NCI-H1694 (cell line): Measurements from ENCODE around the gene MORN1.

ENCODE experiments used
- DNase-seq: peaks from one replicate; lab custom pipeline; 2025; lab: John Stamatoyannopoulos, UW

The MORN1 gene

DNA sequence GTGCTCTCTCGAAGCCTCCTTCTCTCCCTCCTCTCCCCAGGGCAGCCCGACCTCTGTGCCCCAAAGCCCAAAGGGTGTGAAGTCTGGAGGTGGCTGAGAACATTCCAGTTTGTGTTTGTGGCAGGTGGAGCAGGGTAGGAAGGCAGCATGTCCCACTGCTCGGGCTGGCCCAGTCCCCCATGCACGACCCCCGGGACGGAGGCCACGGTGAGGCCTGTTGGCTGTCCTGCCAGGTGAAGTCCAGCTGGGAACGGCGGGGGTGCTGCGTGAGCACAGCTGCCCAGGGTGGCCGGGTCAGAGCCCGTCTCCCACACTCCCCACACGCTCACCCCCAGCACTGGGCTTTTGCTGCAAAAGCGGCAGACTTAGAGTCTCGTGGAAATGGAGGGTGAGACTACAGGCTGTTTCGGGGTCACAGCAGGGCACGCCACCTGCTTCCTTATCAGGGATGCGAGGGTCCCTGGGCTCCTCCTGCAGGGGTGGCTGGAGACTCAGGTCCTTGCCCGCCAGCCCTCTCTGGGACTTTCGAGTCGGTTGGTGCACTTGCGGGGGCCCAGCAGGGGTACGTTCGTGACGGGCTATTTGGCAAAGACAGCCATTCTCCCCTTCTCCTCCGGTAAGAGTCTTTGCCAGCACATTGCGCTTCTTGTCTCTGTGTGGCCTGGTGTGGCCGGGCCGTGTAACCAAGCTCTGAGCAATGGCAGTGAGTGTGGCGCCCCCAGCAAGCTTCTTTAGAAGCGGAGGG is 40.3 kb downstream of the MORN1 start:
- DNase-seq = no peak

DNA sequence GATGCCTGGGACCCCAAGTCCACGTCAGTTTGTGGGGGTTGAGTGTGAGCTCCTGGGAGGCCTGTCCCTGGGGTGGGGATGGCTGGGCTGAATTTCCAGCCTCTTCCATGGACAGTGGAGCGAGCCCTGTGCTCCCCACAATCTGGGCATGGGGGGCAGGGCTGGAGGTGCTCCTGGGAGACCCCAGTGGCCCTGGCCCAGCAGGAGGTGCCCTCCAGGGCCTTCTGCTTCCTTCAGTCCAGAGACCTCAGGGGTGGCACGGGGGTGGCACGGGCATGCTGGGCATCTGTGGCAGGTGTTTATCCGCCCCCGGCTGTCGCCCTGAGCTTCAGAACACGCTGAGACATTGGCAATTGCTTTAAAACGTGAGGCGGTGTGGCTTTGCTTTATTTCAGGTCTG is 40.9 kb downstream of the MORN1 start:
- DNase-seq = no peak

GRCh38 chr1:2349806-2350205 is 41.5 kb downstream of the MORN1 start:
- DNase-seq = no peak

- DNase-seq = no peak
These were observed 42.7 kb downstream of the MORN1 start for GRCh38 chr1:2348346-2349325.

DNA sequence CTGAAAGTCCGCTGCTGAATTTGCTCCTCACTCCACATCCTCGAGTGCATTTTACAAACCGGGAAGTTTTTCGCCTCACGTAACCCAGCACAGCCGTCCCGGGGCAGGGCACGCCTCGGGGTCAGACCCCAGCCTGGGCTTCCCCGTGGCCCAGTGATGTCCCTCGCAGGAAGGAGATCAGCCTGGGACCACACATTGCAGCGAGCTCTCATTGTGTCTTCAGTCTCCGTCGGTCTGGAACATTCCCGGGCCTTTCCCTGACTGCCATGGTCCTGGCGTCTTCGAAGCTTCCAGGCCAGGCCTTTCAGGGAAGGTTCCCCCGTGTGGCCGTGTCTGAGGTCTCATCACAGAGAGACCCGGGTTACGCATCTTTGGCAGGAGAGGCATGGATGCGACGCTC is 43.5 kb downstream of the MORN1 start:
- DNase-seq = no peak

GRCh38 chr1:2347409-2347785 is 44.0 kb downstream of the MORN1 start:
- DNase-seq = no peak

- no peak for DNase-seq
These were observed 44.5 kb downstream of the MORN1 start for GRCh38 chr1:2346691-2347408.

DNA sequence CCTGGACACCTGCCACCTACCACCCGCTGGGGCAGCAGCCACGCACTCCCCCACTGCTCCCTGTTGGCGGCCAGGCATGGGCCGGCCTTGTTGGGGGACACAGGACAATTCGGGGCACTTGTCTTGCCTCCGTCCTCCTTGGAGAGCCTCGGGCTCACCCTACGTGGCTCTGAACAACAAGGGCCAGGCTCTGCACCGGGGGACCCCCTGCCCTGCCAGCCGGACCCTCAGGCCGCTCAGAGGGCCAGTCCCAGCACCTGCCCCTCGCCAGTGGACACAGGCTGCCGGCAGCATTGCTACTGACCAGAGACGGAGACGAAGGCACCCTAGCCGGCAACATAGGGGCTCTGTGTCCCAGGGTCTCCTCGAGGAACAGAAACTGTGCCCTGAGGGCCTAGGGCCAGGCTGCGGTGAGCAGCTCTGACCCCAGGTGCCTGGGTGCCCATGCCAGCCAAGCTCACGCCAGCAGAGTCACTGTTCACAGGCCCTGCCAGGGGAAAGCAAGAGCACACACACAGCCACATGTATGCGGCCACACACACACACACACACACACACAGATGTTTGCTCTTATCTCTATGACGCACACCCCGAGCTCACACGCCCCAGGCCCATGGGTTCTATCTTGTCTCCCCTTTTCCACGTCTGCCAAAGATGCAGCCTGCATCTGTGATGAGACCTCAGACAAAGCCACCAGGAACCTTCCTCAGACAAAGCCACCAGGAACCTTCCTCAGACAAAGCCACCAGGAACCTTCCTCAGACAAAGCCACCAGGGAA is 45.9 kb downstream of the MORN1 start:
- no peak for DNase-seq

DNA sequence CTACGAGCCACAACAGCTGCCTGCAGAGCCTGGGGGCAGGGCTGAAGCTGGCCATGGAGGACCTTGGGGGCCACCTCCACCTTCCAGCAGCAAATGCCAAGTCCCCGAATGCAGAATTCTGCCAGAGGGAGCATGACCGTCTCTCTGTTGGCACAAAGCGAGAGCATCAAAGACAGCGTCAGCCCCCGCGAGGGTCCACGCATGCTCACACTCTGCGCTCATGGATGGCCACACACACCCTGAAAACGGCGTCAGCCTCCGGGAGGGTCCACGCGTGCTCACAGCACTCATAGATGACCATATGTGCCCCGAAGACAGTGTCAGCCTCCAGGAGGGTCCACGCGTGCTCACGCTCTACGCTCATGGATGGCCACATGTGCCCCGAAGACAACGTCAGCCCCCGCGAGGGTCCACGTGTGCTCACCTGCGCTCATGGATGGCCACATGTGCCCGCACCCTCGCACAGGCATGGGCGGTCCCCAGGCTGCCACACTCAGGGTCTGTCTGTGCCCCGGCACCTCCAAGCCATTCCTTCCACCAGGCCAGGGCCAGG is 46.5 kb downstream of the MORN1 start:
- DNase-seq = no peak

DNA sequence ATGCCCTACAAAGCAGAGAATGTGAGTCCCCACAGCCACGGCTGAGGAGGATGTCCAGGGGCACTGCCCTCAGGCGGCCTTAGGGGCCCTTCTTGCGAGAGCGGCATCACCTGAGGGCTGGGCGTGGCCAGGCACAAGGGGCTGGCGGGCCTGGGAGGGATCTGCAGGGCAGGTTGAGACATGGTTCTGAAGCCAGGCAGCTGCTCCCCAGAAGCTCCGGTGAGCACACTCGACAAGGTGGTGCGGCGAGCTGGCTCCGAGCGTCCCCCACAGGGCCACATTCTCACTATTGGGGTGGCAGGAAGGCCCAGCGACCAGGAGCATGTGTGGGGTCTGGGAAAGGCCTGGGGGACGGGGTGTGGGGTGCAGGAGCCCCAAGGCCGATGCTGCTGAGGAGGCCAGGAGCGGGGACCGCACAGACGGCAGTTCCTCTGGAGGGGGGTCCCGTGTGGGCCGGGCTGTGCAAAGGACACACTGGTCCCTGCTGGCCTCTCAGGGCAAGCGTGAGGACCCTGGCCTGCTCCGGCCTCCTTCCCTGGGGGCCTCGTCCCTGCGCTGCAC is 47.2 kb downstream of the MORN1 start:
- DNase-seq = no peak

- no peak for DNase-seq
These were observed 48.1 kb downstream of the MORN1 start for GRCh38 chr1:2343023-2343935.

DNA sequence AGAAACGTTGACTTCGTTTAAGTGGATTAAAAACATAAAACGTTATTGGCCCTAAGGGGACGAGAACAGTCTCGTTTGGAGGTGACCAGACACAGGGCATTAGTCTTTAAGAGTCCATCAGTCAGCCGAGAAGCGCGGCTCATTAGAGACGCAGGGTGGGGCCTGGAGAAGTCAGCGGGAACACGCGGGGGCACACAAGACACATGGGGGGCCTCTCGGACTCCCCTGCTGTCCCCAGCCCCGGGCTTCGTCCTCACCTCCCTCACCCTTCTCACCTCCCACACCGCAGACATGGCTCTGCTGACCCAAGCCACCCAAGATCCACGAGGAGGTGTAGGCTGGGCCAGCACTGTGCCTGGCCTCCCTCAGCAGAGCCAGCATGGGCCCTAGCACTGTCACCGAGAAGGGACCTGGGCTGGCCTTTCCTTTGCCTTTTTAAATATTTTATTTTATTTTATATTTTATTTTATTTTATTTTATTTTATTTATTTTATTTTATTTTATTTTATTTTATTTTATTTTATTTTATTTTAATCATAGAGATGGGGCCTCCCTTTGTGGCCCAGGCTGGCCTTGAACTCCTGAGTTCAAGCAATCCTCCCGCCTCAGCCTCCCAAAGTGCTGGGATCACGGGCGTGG is 48.9 kb downstream of the MORN1 start:
- DNase-seq = no peak

DNA sequence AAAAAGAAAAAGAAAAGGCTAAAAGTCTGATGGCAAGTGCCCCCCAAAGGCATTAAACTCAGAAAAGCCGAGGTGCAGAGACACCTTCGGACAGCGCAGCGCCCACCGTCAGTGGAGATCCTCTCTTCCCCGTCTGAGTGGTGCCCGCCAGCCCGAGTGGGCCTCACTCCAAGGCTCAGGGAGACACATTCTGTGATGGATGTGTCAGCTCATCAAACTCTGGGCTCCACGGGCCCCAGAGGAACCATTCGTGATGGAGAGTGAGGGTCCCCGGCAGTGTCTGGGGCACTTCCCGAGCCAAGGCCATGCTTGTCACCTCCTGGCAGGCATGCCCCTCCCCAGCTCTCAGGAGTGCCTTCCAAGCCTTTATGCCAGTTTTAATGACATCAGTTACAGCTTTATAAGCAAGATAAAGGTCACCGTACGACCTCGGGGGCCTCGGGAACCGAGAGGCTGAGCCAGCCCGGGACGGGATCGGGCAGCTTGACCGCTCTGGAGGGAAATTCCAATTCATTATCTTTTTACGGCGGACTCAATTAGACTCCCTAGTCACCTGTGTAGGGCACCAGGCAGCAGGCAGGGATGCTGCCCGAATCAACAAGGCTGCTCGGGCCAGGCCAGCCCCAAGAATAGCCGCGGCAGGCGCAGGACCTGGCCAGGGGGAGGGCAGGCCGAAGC is 49.5 kb downstream of the MORN1 start:
- no peak for DNase-seq

- DNase-seq = no peak
These were observed 50.5 kb downstream of the MORN1 start for GRCh38 chr1:2340918-2341254.

DNA sequence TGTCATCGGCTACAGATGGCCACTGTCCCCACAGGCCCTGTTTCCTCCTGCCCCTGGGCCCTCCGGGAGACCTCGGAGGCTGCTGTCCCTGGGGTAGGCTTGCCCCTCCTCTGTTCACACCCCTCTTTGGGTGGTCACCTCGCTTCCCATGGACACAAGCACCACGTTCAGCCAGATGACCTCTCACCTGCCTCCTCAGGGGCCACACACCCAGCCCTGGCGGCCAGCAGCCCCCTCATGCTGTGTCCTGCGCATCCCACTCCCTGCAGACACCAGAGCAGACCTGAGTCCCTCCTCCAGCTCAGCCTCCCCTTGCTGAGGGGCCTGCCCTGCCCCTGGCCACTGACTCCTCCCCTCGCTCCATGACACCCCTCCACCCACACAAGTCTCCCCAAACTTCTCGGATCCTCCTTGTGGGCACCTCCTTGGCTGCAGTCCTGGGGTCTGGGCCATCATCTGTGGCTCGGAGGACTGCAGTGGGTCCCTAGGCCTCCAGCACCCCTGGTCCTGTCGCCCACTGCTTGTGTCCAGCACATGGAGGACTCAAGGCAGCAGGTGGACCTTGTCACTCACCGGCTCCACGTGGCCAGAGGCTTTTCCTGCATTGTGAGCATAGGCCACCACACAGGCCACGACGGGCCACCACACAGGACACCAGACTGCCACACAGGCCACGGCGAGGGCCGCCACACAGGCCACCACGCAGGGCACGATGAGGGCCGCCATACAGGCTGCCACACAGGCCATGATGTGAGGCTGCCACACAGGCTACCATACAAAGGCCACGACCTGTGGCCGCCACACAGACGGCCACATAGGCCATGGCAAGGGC is 51.1 kb downstream of the MORN1 start:
- no peak for DNase-seq

GRCh38 chr1:2339206-2340085 is 51.9 kb downstream of the MORN1 start:
- DNase-seq = no peak

GRCh38 chr1:2337501-2337900 is 53.9 kb downstream of the MORN1 start:
- DNase-seq = no peak
